Measurements from ENCODE around the gene MYMX.
"Not testable (repeated sequence)": the region's sequence is repeated elsewhere in the genome, so short reads cannot be mapped to it uniquely, and the experiment has no call there.

MYMX gene

DNA sequence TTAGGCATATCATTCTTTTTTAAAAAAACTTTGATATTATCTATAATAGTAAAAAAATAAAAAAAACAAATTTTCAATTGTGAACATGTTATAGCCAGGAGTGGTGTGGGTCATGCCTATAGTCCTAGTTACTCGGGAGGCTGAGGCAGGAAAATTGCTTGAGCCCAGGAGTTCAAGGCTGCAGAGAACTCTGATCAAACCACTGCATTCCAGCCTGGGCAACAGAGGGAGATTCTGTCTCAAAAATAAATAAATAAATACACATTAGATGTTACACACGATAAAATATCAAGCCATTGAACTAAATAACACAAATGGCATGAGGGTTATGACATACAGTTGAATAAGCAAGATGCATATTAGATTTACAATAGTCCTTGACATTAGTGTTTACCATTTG is 27.9 kb upstream of the MYMX start:
- no peak for DNase-seq

DNA sequence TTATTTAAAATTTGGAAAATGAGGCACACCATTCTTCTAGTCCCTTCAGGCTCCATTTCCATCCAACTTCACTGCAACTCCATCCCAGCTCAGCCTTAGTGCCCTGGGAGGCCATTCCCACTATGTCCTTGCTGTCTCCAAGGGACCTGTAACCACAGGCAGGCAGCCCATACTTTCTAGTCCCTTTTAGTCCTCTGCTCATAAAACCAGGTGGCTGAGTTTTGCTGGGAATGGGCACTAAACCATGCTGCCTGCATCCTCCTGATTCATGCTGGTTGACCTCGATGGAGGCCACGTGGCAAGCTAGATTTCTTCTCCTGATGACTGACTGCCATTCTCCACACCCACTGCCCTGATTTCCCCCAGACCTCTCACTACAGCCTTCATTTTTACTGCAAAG is 27.5 kb upstream of the MYMX start:
- DNase-seq = no peak

DNA sequence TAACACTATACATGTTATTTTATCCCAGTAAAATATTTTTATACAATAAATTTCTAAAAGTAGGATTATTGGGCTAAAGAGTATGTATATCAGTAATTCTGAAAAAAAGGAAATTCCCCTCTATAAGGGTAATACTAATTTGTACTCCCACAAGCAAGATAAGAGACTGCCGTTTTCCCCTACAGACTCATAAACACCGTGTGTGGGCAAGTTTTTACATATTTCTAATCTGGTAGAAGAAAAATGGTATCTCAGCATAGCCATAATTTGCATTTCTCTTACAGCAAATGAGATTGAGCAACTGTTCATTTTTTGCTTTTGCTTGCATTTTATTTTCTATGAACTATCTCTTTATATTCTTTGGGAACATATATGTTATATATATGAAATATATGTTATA is 26.0 kb upstream of the MYMX start:
- no peak for DNase-seq

DNA sequence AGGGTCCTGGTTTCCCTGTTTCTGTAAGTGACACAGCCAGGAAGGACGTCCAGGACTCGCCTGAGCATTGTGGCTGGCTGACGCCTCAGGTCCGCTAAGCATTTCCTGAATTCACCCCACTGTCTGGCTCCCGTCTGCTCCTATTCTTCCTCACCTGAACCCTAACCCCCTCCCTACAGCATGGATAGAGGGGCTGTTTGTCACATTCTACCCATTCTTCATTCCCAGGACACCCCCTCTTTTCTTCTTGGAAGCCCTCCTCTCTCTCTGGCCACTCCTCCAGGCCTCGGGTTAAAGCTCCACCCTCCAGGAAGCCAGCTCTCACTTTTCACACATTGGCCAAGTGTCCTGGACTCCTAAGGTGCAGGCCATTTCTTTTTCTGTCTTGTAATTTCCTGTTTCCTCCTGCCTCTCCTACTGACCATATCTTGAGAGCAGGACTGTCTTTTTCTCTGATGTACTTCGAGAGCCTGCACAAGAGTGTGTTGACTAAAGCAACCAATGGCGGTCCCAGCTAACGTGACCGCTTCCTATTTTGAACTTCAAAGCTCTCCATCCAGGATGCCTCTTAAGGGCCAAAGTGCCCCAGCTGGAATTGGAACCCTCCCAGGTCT is 24.2 kb upstream of the MYMX start:
- DNase-seq = no peak

DNA sequence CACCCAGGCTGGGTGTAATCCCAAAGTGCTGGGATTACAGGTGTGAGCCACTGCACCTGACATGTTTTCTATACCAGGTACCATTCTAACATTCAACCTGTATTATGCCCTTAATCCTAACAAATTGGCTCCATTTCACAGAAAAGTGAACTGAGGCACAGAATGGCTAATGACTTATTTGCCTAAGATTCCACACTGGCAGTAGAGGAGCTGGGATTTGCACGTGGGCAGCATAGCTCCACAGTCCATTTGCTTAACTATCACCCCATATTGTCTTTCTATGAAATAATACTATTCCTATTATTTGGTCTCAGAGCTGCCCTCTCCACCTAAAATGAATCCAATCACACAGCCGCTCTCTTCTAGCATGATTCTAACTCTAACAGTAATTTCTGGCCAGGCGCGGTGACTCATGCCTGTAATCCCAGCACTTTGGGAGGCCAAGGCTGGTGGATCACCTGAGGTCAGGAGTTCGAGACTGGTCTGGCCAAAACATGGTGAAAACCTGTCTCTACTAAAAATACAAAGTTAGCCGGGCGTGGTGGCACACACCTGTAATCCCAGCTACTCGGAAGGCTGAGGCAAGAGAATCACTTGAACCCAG is 23.3 kb upstream of the MYMX start:
- no peak for DNase-seq

DNA sequence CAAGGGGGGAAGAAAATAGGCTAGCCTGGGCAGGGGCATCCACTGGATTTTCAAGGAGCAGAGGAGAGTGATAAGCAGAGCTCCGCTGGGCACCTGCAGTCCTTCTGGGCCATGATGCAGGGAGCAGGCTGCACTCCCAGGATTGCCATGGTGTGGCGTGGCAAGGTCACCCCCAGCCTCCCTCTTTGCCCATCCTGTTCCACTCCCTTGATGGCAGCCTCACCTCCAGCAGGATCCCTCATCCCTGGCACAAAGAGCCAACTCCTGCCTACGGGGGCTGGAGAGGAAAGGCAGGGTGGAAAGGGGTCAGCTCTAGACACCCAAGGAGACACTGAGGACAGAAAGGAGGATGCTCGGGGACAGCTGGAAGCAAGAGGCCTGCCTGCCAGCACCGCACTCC is 22.4 kb upstream of the MYMX start:
- no peak for DNase-seq

DNA sequence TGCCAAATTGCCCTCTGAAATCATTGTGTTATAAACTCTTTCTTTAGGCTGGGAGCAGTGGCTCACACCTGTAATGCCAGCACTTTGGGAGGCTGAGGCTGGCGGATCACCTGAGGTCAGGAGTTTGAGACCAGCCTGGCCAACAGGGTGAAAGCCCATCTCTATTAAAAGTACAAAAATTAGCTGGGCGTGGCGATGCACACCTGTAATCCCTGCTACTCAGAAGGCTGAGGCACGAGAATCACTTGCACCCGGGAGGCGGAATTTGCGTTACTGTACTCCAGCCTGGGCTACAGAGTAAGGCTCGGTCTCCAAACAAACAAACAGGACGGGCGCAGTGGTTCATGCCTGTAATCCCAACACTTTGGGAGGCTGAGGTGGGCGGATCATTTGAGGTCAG is 20.4 kb upstream of the MYMX start:
- DNase-seq = not testable (repeated sequence)

DNA sequence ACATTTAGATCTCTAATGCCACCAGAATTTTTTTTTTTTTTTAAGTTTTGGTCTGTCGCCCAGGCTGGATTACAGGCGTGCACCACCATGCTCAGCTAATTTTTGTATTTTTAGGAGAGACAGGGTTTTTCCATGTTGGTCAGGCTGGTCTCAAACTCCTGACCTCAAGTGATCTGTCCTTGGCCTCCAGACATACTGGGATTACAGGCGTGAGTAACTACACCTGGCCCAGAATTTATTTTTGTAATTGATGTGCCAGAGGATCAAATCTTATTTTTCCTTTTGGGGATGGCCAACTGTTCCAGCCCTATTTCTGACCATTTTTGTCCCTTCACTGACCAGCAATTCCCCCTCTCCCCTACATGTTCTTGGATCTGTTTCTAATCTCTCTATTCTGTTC is 18.0 kb upstream of the MYMX start:
- DNase-seq = no peak

DNA sequence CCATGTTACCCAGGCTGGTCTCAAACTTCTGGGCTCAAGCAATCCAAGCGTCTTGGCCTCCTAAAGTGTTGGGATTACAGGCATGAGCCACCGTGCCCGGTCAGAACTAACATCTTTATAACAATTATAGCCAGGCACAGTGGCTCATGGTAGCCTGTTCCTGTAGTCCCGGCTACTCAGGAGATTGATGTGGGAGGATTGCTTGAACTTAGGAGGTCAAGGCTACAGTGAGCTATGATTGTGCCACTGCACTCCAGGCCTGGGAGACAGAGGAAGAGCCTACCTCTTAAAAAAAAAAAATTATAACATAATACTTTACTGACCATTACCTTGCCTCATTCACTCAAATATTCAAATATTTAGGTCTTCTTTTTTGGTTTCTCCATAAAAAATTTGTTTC is 16.8 kb upstream of the MYMX start:
- no peak for DNase-seq

DNA sequence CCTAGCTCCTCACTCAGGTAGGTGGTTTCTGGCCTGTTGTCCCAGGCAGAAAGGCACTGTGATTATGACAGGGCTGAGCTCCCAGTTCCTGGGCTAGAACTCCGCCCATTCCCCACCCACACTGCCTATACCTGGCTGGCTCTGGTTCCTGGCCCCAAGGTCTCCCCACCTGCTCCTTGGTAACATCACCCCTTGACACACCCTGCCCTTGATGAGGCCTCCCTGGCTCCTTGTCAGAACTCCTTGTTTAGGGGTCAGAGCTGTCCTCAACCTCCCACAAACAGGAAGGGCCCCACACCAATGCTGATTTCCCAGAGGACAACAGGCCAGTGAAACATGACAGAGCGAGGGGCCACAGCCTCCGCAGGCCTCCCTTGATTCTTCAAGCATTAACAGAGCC is 15.5 kb upstream of the MYMX start:
- no peak for DNase-seq

DNA sequence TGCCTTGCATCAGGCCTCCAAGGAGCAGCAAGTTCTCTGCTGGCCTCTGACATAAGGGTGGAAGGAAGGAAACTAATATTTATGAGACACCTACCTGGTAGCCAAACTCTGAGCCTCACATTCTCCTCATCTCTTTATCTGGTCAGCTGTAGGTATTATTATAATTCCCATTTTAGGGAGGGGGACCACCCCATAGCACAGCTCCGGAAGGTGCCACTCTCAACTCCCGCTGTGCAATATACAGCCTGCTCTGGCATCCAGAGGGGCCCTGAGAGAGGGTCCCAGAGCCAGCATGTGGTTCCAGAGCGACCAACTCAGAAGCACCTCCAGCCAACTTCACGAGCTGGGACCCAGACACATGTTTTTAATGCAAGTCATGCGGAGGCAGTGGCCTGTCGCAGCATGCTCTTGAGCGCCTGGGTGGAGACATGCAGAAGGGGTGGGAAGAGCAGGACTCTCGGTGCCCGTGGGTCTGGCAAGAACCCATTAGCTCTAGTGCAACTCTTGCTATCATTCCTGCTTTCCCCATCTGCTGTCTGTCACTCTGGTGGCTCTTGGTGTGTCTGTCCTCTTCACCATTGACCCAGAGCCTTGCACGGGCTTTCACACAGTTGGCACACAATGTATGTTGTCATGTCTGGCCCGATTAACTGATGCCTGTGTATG is 15.0 kb upstream of the MYMX start:
- no peak for DNase-seq

DNA sequence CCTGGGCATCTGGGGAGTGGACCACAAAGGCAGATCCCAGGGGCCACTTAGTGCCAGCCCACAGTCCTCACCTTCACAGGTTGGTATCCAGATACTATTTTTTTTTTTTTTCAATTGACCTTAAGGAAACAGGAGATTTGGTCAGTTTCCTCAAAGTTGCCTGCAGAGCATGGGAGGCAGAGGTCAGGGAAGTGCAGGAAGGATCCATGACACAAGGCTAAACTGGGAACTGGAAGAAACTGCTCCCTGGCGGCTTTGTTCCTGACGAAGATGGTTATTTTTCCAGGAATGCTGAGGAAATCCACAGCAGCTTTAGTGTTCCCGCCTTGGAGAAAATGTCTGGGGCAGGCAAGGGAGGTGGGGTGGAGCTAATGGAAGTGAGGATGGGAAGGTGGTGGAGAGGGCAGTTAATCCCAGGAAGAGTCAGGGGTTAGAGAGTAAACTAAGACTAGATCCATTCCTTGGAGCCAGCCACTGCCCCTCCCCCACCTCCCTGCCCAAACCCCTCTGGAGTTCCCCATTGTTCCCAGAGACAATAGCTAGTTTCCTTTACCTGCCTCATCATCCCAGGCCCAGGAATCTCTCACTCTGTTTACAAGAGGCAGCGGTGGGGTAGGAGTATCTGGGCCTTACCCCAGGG is 14.3 kb upstream of the MYMX start:
- DNase-seq = no peak

DNA sequence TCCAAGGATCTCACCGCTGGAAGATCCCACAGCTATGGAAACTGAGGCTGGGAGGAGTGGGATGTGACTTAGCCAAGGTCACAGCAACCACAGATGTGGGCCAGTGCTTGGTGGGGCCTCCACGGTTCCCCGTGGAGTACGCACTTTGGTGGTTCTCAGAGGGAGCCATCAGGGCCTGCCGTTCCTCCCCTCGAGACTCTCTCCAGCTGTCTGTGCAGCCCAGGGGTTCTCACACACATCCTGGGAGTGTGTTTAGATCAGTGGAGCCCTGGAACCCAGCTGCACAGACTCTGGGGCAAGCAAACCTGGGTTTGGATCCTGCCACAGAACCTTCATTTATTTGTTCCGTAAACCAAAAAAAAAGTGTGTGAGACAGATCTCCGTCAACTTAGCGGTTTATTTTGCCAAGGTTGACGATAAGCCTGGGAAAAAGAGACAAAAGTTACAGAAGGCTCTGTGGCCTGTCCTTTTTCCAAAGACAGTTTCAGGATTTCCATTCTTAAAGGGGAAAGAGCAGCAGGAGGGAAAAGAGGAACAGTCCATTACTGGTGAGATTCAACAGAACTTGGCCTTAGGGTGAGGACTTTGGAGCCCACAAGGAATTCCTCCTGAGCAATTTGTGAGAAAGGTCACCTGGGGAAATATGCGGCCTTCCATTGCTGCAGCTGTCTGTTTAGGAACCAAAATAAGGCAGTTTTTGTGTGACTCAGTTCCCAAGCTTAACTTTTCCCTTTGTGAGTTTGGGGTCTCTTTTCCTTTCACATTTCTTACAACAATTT is 13.6 kb upstream of the MYMX start:
- DNase-seq = no peak

DNA sequence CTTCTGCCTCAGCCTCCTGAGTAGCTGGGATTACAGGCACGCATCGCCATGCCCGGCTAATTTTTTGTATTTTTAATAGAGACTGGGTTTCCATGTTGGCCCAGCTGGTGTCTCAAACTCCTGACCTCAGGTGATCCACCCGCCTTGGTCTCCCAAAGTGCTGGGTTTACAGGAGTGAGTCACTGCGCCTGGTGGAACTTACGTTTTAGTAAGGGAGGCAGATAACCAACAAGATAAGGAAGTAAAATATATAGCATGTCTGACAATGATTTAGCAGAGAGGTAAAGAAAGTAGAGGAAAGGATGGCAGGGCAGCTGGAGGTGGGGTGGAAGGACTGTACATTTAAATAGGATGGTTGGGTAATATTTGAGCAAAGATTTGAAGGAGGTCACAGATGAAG is 12.8 kb upstream of the MYMX start:
- DNase-seq = no peak

DNA sequence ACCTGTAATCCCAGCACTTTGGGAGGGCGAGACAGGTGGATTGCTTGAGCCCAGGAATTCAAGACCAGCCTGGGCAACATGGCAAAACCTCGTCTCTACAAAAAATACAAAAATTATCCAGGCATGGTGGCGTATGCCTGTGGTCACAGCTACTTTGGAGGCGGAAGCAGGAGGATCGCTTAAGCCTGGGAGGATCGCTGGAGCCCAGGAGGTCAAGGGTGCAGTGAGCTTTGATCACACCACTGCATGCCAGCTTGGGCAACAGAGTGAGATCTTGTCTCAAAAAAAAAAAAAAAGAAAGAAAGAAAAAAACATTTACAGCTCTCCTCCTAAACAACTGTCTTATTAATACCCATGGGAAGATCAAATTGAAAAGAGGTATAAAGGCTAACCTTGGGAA is 8.8 kb upstream of the MYMX start:
- no peak for DNase-seq

DNA sequence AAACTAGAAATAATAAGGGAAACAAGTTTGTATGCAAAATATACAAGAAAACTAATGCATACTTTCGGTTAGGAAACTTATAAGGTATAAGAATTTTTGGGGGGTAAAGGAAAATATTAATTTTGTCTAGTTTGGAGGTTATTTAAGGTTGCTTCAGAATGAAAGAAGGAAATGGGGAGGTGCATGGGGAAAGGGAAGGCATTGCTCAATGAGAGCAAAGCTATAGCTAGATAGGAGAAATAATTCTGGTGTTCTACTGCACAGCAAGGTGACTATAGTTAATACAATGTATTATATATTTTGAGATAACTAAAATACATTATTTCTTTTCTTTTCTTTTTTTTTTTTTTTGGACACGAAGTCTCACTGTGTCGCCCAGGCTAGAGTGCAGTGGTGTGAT is 5.4 kb upstream of the MYMX start:
- no peak for DNase-seq

DNA sequence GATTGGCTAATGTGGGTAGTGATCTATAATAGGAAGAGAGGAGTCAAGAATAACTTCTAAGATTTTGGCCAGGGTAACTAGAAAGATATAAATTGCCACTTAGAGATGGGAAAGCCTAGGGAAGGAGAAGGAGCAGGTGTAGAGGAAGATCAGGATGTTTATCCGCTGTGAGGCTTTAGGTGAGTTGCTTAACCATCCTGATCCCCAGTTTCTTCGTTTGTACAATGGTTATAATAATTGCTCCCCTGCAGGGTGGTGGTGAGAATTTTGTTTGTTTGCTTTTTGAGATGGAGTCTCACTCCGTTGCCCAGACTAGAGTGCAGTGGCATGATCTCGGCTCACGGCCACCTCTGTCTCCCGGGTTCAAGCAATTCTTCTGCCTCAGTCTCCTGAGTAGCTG is 2.4 kb upstream of the MYMX start:
- DNase-seq = no peak

DNA sequence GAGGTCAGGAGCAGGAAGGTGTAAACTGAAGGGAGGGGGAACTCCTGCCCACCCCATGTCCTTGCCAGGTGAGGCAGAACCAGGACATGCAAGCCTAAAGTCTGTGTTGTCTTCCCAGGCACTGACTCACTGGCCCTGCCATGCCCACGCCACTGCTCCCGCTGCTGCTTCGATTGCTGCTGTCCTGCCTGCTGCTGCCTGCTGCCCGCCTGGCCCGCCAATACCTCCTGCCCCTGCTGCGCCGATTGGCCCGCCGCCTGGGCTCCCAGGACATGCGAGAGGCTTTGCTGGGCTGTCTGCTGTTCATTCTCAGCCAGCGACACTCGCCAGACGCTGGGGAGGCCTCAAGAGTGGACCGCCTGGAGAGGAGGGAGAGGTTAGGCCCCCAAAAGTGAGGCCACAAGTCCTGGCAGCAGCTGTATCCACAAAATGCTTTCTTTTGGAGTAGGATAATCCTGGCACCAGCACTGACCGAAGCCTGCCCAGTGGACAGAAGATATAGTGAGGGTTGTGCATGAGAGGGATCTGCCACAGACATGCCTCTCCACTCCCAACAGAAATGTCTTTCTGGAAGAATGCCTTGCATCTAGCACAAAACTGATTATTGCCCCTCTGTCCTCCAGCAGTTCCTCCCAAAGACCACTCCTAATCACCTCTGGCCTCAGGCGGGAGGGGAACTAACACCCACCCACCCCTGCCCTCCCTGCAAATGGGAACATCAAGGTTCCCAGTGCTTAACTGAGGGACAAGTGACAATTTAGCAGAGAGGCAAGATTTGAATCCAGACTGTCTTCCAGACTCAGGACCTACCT is 812 bp downstream of the MYMX start:
- DNase-seq = peak in 1 of 2 experiments; percentile 30

DNA sequence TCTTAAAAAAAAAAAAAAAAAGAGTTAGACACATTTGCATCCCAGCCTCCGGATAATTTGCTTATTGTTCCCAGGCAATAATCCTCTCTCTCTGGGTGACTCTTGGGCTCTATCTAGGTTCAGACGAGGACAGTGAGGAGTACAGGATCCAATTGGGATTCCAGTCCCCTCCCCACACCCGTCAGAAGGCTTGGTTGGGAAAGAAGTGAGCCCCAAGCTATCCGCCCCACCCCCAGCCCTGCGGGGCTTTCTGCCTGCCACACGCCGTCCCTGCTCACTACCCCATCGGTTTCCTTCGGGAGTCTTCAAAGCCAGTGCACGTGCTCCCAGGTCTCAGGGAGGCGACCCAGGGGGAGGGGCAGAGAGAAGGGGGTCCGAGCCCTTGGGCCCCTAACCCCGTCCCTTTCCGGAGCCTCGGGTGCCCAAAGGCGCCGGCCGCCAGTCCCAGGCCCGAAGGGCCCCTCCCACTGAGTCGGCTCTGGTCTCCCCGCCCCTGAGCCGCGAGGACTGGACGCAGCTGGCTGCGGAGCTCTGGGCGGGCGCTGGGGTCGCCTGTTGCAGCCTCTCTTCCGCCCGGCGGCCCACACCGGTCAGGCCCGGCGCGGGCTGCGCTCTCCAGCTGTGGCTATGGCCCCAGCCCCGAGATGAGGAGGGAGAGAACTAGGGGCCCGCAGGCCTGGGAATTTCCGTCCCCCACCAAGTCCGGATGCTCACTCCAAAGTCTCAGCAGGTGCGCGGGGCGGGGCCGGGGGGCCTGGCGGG is 2.5 kb downstream of the MYMX start:
- DNase-seq = peak; percentile 39 to 64

DNA sequence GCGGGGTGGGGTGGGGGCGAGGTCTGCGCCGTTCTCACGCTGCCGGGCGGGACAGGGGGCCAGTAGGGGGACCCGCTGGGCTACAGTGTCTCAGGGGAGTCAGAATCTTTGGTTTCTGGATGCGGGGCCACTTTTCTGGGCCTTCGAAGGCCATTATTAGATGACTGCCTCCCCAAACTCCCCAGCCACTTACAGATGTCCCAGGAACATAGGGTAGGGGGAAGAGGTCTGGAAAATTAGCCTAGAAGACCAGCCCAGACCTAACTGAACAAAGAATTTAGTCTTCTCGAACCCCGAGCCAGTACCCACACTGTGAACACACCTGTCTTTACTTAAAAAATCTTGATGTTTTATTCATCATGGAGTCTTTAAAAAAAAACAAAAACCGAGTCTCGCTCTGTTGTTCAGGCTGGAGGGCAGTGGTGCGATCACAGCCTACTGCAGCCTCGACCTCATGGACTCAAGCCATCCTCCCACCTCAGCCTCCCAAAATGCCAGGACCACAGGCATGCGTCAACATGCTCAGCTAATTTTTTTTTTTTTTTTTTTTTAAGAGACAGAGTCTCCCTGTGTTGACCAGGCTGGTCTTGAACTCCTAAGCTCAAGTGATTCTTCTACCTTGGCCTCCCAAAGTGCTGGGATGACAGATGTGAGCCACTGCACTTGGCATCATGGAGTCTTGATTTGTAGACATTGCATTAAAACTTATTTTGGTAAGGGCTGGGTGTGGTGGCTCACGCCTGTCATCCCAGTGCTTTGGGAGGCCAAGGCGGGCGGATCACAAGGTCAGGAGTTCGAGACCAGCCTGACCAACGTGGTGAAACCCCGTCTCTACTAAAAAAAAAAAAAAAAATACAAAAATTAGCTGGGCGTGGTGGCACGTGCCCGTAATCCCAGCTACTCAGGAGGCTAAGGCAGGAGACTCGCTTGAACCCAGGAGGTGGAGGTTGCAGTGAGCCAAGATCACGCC is 3.4 kb downstream of the MYMX start:
- DNase-seq = peak in 1 of 2 experiments; percentile 64

DNA sequence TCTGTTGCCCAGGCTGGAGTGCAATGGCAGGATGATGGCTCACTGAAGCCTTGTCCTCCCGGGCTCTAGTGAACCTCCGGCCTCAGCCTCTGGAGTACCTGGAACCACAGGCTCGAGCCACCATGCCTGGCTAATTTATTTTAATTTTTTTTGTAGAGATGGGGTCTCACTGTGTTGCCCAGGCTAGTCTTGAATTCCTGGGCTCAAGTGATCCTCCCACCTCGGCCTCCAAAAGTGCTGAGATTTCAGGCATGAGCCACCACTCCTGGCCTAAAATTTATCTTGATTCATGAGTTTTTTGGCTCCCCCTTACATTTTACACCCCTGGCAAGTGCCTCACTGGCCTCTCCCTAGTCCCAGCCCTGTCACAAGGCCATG is 4.2 kb downstream of the MYMX start:
- no peak for DNase-seq
